GM18861 (cell line): ENCODE measurements around the gene MOXD1.

ENCODE experiments used
- ATAC-seq: cut with Tn5 transposase; IDR thresholded peaks from one replicate; pipeline ENCODE4 v1.9.1; 2021; ENCODE audit not compliant: unreplicated experiment

Gene MOXD1

DNA sequence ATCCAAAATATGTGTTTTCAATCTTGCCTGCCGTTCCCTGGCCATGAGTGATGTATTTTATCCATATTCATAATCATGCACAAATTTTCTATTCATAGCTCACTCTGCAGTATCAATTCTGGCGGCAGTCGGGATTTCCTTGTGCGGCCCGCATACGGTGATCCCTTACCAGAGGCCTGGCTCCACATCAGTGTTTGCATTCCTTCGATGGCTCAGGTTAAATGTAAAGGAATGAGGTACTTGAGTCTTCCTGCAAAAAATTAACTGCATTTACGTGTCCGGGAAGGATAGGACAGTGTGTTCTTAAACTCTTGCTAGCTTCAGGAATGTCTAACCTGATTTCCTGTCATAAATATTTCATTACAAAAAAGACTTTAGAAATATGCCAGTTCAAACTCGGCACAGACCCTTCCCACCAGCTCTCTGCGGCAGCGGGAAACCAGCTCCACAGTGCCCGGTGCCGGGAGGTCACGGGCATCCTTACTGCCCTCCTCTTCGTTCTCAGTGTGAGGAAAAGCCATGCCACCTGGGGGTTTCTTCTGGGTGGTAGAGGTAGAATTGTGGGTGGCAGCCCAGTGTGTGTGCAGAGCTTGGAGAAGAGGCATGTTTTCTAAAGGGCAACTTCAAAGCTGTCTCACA, 154.5 kb downstream of the MOXD1 start:
- no peak for ATAC-seq

DNA sequence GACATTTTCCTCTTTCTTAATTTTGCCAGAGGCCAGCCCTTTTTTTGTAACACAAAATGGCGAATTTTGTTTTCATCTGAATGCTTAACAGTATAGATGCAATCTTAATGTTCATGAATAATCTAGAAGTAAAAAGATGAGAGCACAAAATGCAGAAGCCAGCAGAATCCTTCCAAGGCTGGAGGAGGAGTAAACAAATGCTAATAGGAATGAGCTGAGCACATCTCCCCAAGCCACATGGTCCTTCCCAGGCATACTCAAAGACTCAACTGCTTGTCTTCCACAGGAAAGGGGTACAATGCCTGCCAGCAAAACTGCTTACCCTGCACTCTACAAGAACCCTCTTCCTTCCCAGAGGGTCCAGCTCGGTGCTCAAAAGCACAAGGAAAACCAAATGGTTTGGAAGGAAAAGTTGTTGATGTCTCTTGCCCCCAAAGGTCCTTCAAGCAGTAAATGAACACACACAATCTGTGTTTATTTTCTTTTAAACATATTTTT, 155.1 kb downstream of the MOXD1 start:
- ATAC-seq: no peak
